Fibroblast of skin of back (primary cell): ENCODE measurements around the gene TRANK1. TPM values are rescaled to one million over a fixed set of nuclear protein-coding genes. Genes with fewer than 3 reads are reported as not detected.
A peak's percentile ranks its signal among the peaks of the same experiment; 100 is the strongest.
"Not testable (repeated sequence)": the region's sequence is repeated elsewhere in the genome, so short reads cannot be mapped to it uniquely, and the experiment has no call there.

Source experiments
- DNase-seq: peaks from one replicate; pipeline ENCODE4 v3.0.0-alpha.2; 2013
- polyA plus RNA-seq, 2 experiments: library from polyadenylated mRNA; unstranded; fragments of 120-200 nt; gene quantifications; one replicate each; pipeline ENCODE4 v1.2.1, GENCODE V29; 2013; ENCODE audit not compliant: insufficient read length in 2 of 2

Gene TRANK1
- polyA plus RNA-seq (2013, experiment 1 of 2; ENCODE audit: insufficient read length) = 1.3 TPM
- polyA plus RNA-seq (2013, experiment 2 of 2; ENCODE audit: insufficient read length) = 3.2 TPM

- DNase-seq = peak; percentile 60
Observed at GRCh38 chr3:36944641-36945270, at the start of gene TRANK1. TRANK1 (minus strand) TSS chr3:36945054; CDS start chr3:36944809, 245 bp downstream.

GRCh38 chr3:36993326-36994283 lies 48.8 kb upstream of the TRANK1 start, which contains the start of gene MLH1:
MLH1 (plus strand) TSS chr3:36993518; CDS start chr3:36993548, 30 bp downstream.
- DNase-seq = peak; percentile 100

DNA sequence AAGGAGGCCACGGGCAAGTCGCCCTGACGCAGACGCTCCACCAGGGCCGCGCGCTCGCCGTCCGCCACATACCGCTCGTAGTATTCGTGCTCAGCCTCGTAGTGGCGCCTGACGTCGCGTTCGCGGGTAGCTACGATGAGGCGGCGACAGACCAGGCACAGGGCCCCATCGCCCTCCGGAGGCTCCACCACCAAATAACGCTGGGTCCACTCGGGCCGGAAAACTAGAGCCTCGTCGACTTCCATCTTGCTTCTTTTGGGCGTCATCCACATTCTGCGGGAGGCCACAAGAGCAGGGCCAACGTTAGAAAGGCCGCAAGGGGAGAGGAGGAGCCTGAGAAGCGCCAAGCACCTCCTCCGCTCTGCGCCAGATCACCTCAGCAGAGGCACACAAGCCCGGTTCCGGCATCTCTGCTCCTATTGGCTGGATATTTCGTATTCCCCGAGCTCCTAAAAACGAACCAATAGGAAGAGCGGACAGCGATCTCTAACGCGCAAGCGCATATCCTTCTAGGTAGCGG lies 48.0 kb upstream of the TRANK1 start, which contains the start of gene EPM2AIP1:
TSS of gene EPM2AIP1 (minus strand) at position 326 of the 520 bp plus-strand sequence. CDS start at position 272, 54 bp downstream.
- no peak for DNase-seq

- peak; percentile 67 for DNase-seq
Observed at GRCh38 chr3:36991923-36992805, 47.3 kb upstream of the TRANK1 start.

- DNase-seq = no peak
Observed at GRCh38 chr3:36991147-36991546, 46.3 kb upstream of the TRANK1 start.

- DNase-seq = no peak
Observed at GRCh38 chr3:36989568-36989967, 44.7 kb upstream of the TRANK1 start.

GRCh38 chr3:36989005-36989404 lies 44.2 kb upstream of the TRANK1 start:
- no peak for DNase-seq

DNA sequence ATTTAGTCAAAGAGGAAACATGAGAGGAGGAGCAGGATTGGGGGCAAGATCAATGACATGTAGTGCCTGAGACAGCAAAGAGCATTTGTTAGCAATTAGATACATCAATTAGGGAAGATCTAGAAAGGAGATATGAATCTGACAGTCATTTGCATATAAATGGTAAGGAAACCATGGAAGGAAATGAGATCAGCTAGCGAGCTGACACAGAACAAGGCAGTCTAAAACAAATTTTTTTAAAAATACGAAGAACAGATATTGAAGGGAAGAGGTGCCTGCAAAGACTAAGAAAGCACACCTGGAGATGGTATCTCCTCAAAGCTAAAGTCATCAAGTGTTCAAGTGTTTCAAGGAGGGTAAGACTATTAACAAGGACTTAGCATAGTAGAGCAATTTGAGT lies 43.5 kb upstream of the TRANK1 start:
- DNase-seq = no peak

- DNase-seq = no peak
Observed at GRCh38 chr3:36981006-36981405, 36.2 kb upstream of the TRANK1 start.

DNA sequence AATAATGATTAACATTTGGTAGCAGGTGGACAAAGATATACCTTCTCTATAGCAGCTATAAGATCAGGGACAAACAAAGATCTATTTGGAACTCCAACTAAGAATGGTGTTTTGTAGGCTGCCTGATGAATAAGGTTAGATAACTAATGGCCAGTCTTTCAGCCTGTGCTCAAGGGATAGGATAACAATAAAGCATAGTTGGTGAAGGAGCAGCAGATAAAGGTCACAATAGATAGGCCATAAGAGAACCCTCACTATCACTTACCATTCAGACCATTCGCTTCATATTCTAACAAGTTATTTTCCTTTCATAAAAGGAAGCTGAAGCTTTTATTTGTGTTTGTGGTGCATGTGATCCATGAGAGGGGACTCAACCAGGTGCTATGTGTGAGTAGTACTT lies 28.3 kb upstream of the TRANK1 start:
- no peak for DNase-seq

GRCh38 chr3:36972163-36972562 lies 27.3 kb upstream of the TRANK1 start:
- DNase-seq = no peak

DNA sequence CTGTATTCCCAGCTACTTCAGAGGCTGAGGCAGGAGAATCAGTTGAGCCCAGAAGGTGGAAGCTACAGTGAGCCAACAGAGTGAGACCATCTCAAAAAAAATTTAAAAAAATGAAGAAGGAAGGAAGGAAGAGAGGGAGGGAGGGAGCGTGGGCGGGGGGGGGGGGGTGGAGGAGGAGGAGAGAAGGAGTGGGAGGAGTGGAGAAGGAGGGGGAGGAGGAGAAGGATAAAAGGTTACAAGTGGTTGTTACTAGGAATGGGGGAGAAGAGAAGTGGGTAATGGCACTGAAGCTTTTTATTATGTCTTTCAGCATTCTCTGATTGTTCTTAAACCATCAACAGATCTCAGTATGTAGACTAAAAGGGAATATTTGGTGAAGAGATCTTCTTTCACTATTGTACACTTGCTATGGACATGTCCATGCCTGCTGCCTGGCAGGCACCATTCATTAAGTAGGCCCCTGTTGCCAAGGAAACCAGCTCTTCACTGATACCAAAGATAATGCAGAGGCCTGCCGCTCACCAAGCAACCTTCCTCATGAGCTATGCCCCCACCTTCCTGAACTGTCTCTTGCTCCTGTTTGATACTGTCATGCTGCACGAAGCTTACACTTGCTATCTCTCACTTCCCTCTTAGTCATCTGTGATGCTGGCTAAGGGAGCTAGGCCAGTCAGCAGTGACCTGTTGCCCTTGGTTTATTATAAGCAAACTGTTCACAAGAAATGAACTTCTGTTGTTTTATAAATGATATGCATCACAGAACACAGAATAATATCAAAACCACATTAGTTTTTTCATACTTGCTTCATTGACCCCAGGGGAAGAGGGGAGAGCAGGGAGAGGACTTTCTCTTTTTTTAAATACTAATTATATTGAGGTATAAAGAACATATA lies 24.9 kb upstream of the TRANK1 start:
- DNase-seq = peak; percentile 40

GRCh38 chr3:36969085-36969484 lies 24.2 kb upstream of the TRANK1 start:
- DNase-seq = no peak

DNA sequence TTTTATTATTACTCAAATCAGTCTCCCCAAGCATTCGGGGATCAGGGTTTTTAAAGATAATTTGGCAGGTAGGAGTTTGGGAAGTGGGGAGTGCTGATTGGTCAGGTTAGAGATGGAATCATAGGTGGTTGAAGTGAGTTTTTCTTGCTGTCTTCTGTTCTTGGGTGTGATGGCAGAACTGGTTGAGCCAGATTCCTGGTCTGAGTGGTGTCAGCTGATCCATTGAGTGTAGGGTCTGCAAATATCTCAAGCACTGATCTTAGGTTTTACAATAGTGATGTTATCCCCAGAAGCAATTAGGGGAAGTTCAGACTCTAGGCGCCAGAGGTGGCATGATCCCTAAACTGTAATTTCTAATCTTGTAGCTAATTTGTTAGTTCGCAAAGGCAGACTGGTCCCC lies 20.6 kb upstream of the TRANK1 start:
- no peak for DNase-seq

DNA sequence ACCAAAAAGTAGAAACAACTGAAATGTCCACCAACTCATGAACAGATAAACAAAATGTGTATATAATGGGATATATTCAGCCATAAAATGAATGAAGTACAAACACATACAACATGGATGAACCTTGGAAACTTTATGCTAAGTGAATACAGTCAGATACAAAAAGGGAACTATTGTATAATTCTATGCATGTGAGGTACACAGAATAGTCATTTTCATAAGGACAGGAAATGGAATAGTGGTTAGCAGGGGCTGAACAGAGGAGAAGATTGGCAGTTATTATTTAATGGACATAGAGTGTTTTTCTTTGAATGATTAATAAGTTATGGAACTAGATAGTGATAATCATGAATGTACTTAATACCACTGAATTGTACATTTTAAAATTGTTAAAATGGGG lies 20.0 kb upstream of the TRANK1 start:
- no peak for DNase-seq

DNA sequence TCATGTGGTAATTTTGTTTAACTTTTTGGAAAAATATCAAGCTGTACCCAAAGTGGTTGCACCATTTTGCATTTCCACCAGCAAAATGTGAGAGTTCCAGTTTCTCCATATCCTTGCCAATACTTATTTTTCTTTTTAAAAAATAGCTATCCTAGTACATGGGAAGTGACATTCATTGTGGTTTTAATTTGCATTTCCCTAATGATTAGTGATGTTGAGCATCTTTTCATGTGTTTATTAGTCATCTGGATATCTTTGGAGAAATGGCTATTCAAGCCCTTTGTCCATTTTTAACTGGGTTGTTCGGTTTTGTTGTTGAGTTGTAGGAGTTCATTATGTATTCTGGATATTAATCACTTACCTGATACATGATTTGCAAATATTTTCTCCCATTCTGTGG lies 19.5 kb upstream of the TRANK1 start:
- no peak for DNase-seq

- DNase-seq = not testable (repeated sequence)
Observed at GRCh38 chr3:36963008-36963407, 18.2 kb upstream of the TRANK1 start.

GRCh38 chr3:36960502-36960901 lies 15.6 kb upstream of the TRANK1 start:
- no peak for DNase-seq

DNA sequence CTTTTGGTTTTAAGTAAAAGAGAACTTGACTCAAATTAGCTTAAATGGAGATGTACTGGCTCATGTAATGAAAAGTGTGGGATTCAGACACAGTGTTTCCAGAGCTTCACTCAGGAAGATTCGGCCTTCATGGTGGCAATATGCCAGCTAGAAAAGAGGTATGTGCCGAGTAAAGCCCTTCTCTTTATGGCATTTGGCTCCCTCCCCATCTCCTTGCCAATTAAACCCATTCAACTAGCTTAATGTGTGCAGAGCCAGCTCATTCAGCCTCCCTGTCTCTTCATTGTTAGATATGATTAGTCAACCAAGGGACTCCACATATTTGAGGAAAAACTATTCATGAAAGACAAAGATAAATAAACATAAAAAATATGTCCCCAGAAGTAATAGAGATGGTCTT lies 15.0 kb upstream of the TRANK1 start:
- DNase-seq = peak; percentile 3

GRCh38 chr3:36957862-36958686 lies 13.2 kb upstream of the TRANK1 start:
- peak; percentile 57 for DNase-seq
